ENCODE measurements around the gene SCAF1. TPM values are rescaled to one million over a fixed set of nuclear protein-coding genes. Genes with fewer than 3 reads are reported as not detected.

SCAF1 gene
- total and polyA plus RNA-seq, 2 of the 13 experiments (the other 11 are each of a cell fraction or from before 2014, with no cell fraction given) = 3.3 to 6.1 TPM

DNA sequence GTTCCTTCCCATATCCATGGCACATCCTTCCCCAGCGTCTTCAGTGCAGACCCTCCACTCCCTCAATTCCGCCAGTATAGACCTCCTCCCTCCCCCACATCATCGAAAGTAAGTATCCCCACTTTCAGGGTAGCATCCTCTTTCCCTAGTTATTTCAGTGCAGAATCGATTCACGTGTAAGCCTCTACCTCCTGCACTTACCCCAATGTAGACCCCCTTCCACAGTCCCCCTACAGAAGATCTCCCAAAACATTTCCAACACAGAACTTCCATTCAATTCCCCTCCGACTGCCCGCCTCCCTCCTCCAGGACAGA lies 23.0 kb downstream of the SCAF1 start (continued):
- no peak for TF ChIP-seq ZNF616 (CRISPR knock-in tag; IDR thresholded peaks at IDR 0.05; ENCODE audit: low read depth)
- TF ChIP-seq, protein P1, sequence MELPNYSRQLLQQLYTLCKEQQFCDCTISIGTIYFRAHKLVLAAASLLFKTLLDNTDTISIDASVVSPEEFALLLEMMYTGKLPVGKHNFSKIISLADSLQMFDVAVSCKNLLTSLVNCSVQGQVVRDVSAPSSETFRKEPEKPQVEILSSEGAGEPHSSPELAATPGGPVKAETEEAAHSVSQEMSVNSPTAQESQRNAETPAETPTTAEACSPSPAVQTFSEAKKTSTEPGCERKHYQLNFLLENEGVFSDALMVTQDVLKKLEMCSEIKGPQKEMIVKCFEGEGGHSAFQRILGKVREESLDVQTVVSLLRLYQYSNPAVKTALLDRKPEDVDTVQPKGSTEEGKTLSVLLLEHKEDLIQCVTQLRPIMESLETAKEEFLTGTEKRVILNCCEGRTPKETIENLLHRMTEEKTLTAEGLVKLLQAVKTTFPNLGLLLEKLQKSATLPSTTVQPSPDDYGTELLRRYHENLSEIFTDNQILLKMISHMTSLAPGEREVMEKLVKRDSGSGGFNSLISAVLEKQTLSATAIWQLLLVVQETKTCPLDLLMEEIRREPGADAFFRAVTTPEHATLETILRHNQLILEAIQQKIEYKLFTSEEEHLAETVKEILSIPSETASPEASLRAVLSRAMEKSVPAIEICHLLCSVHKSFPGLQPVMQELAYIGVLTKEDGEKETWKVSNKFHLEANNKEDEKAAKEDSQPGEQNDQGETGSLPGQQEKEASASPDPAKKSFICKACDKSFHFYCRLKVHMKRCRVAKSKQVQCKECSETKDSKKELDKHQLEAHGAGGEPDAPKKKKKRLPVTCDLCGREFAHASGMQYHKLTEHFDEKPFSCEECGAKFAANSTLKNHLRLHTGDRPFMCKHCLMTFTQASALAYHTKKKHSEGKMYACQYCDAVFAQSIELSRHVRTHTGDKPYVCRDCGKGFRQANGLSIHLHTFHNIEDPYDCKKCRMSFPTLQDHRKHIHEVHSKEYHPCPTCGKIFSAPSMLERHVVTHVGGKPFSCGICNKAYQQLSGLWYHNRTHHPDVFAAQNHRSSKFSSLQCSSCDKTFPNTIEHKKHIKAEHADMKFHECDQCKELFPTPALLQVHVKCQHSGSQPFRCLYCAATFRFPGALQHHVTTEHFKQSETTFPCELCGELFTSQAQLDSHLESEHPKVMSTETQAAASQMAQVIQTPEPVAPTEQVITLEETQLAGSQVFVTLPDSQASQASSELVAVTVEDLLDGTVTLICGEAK (IDR thresholded peaks at IDR 0.05) = no peak
- TF ChIP-seq, protein P1 (CRISPR knock-in tag; IDR thresholded peaks at IDR 0.05) = no peak
- TF ChIP-seq ZNF883 (CRISPR knock-in tag; IDR thresholded peaks at IDR 0.05; ENCODE audit: not compliant biosample characterization) = no peak
- TF ChIP-seq, protein P2, sequence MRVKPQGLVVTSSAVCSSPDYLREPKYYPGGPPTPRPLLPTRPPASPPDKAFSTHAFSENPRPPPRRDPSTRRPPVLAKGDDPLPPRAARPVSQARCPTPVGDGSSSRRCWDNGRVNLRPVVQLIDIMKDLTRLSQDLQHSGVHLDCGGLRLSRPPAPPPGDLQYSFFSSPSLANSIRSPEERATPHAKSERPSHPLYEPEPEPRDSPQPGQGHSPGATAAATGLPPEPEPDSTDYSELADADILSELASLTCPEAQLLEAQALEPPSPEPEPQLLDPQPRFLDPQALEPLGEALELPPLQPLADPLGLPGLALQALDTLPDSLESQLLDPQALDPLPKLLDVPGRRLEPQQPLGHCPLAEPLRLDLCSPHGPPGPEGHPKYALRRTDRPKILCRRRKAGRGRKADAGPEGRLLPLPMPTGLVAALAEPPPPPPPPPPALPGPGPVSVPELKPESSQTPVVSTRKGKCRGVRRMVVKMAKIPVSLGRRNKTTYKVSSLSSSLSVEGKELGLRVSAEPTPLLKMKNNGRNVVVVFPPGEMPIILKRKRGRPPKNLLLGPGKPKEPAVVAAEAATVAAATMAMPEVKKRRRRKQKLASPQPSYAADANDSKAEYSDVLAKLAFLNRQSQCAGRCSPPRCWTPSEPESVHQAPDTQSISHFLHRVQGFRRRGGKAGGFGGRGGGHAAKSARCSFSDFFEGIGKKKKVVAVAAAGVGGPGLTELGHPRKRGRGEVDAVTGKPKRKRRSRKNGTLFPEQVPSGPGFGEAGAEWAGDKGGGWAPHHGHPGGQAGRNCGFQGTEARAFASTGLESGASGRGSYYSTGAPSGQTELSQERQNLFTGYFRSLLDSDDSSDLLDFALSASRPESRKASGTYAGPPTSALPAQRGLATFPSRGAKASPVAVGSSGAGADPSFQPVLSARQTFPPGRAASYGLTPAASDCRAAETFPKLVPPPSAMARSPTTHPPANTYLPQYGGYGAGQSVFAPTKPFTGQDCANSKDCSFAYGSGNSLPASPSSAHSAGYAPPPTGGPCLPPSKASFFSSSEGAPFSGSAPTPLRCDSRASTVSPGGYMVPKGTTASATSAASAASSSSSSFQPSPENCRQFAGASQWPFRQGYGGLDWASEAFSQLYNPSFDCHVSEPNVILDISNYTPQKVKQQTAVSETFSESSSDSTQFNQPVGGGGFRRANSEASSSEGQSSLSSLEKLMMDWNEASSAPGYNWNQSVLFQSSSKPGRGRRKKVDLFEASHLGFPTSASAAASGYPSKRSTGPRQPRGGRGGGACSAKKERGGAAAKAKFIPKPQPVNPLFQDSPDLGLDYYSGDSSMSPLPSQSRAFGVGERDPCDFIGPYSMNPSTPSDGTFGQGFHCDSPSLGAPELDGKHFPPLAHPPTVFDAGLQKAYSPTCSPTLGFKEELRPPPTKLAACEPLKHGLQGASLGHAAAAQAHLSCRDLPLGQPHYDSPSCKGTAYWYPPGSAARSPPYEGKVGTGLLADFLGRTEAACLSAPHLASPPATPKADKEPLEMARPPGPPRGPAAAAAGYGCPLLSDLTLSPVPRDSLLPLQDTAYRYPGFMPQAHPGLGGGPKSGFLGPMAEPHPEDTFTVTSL (CRISPR knock-in tag; IDR thresholded peaks at IDR 0.05; ENCODE audit: borderline replicate concordance) = peak; percentile 48; the same call in 1 of the 2 replicates
- TF ChIP-seq, protein P3, sequence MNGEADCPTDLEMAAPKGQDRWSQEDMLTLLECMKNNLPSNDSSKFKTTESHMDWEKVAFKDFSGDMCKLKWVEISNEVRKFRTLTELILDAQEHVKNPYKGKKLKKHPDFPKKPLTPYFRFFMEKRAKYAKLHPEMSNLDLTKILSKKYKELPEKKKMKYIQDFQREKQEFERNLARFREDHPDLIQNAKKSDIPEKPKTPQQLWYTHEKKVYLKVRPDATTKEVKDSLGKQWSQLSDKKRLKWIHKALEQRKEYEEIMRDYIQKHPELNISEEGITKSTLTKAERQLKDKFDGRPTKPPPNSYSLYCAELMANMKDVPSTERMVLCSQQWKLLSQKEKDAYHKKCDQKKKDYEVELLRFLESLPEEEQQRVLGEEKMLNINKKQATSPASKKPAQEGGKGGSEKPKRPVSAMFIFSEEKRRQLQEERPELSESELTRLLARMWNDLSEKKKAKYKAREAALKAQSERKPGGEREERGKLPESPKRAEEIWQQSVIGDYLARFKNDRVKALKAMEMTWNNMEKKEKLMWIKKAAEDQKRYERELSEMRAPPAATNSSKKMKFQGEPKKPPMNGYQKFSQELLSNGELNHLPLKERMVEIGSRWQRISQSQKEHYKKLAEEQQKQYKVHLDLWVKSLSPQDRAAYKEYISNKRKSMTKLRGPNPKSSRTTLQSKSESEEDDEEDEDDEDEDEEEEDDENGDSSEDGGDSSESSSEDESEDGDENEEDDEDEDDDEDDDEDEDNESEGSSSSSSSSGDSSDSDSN (CRISPR knock-in tag; IDR thresholded peaks at IDR 0.05) = peak; percentile 29; the same call in 1 of the 2 replicates
- no peak for TF ChIP-seq ETV6 (CRISPR knock-in tag; conservative IDR thresholded peaks at IDR 0.05)
- no peak for TF ChIP-seq ZNF589 (CRISPR knock-in tag; conservative IDR thresholded peaks at IDR 0.05)
- TF ChIP-seq ZNF10 (CRISPR knock-in tag; IDR thresholded peaks at IDR 0.05; ENCODE audit: borderline replicate concordance, low read depth) = no peak
- TF ChIP-seq ZNF761 (CRISPR knock-in tag; conservative IDR thresholded peaks at IDR 0.05) = no peak
- no peak for TF ChIP-seq FOXJ3 (CRISPR knock-in tag; IDR thresholded peaks at IDR 0.05; ENCODE audit: borderline replicate concordance)
- no peak for TF ChIP-seq SP140L (CRISPR knock-in tag; IDR thresholded peaks at IDR 0.05; ENCODE audit: borderline replicate concordance)
- TF ChIP-seq ZKSCAN8 (CRISPR knock-in tag; IDR thresholded peaks at IDR 0.05; ENCODE audit: borderline replicate concordance) = no peak

Measured in HepG2 (cell line).